NCI-H2107 (cell line): ENCODE data around the gene OR2V2.

ENCODE experiments used
- DNase-seq: peaks from one replicate; lab custom pipeline; 2025; lab: John Stamatoyannopoulos, UW

OR2V2 gene

DNA sequence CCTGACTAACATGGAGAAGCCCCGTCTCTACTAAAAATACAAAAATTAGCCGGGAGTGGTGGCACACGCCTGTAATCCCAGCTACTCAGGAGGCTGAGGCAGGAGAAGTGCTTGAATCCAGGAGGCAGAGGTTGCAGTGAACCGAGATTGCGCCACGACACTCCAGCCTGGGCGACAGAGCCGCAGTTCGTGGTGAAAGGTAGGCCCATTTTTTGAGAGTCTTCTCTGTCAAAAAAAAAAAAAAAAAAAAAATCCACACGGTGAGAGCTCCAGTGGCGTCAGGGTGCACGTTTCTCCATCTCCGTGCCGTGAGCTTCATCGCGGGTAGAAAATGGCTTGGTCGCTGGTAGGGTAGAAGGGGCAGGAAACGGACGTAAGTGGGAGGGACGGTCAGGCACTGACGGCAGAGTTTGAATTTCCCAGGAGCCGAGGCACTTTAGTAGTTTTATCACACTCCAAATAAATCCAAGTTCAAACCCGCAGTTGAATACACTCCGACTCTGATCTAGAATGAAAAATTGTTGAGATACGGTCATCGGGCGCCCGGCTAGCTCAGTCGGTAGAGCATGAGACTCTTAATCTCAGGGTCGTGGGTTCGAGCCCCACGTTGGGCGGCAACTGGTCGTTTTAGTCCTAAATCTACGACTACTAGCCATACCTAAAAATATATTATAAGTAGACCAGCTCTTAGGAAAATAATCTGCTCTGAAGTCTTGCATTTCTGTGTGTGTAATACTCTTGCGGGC lies 60.0 kb downstream of the OR2V2 start:
- no peak for DNase-seq

DNA sequence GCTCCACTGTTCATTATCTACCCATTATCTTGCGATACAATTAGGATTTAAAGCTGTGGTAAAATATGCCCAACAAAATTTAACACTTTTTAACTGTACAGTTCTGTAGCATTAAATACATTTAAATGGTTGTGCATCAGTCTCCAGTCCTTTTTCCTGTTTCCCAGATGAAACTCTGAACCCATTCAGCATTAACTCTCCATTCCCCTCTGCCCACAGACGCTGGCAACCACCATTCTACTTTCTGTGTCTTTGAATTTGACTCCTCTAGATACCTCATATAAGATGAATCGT lies 60.5 kb downstream of the OR2V2 start:
- no peak for DNase-seq
